Mesodermal cell (in vitro differentiated cells): ENCODE results near the gene CNOT1.
A peak's percentile ranks its signal among the peaks of the same experiment; 100 is the strongest.

Experiments used
- H3K27ac ChIP-seq: 2 replicates; pipeline ENCODE4 v1.7.0; 2013; ENCODE audit warnings: mild to moderate bottlenecking, low read depth, low read length, moderate library complexity; ENCODE audit not compliant: severe bottlenecking
- H3K36me3 ChIP-seq: 2 replicates; pipeline ENCODE4 v1.7.1; 2013; ENCODE audit warnings: mild to moderate bottlenecking, low read length, moderate library complexity; ENCODE audit not compliant: control insufficient read depth, insufficient read depth
- H3K4me1 ChIP-seq: one replicate; pipeline ENCODE4 v1.7.1; 2013; ENCODE audit warnings: mild to moderate bottlenecking, low read length; ENCODE audit not compliant: insufficient read depth, control insufficient read depth, poor library complexity, severe bottlenecking
- H3K4me3 ChIP-seq: 2 replicates; pipeline ENCODE4 v1.7.0; 2013; ENCODE audit warnings: low read length, control low read depth, mild to moderate bottlenecking; ENCODE audit not compliant: insufficient read depth, poor library complexity, severe bottlenecking; ENCODE audit errors: extremely low read depth
- H3K9me3 ChIP-seq: 2 replicates; pipeline ENCODE4 v1.7.1; 2013; ENCODE audit warnings: mild to moderate bottlenecking, low read length, moderate library complexity; ENCODE audit not compliant: control insufficient read depth
- WGBS, 2 experiments: methylation state at CpG; one replicate each; pipeline ENCODE4 v1.1.5; 2013; ENCODE audit warnings: missing lambda C conversion rate in 2 of 2; ENCODE audit not compliant: insufficient coverage in 2 of 2; 5-methylcytosine and 5-hydroxymethylcytosine counted together

Gene CNOT1

GRCh38 chr16:58518083-58518979 is 111.3 kb downstream of the CNOT1 start:
- Histone ChIP-seq H3K4me1 (peaks cover 3% of the 10 kb centered on the region), H3K36me3 (peaks cover 70% of the 10 kb centered on the region), H3K9me3 (no peaks in the 10 kb centered on the region), H3K4me3 (no peak overlapping the region), H3K27ac (no peak overlapping the region)
- 92 to 98% methylated on average over 7 of the region's 8 CpGs for WGBS, 2 experiments

GRCh38 chr16:58516768-58517107 is 112.9 kb downstream of the CNOT1 start:
- H3K4me3 ChIP-seq = no peak overlapping the region
- WGBS, 2 experiments = no CpG with 5 or more reads among the region's 4 CpGs
- H3K36me3 ChIP-seq = peaks cover 54% of the 10 kb centered on the region

GRCh38 chr16:58515871-58516767 is 113.5 kb downstream of the CNOT1 start:
- Histone ChIP-seq H3K4me1 (peaks cover 3% of the 10 kb centered on the region), H3K27ac (peak overlapping the region; percentile 57)

More at GRCh38 chr16:58516768-58517107, 112.9 kb downstream of the CNOT1 start:
- Histone ChIP-seq H3K4me1 (peaks cover 3% of the 10 kb centered on the region), H3K9me3 (no peaks in the 10 kb centered on the region), H3K27ac (no peak overlapping the region)

GRCh38 chr16:58515125-58515870 is 114.3 kb downstream of the CNOT1 start, which contains the start of gene SETD6:
SETD6 (plus strand) TSS chr16:58515517; CDS start chr16:58515538, 21 bp downstream.
- WGBS, 2 experiments = 2 to 3% methylated on average over 58 to 80 of the region's 80 CpGs
- no peaks in the 10 kb centered on the region for H3K9me3 ChIP-seq
- H3K4me3 ChIP-seq = peak within 1 kb of the TSS; percentile 62
- H3K27ac ChIP-seq = peak within 1 kb of the TSS; percentile 83
- peaks cover 39% of the 10 kb centered on the region for H3K36me3 ChIP-seq
- peaks cover 3% of the 10 kb centered on the region for H3K4me1 ChIP-seq

More at GRCh38 chr16:58515871-58516767, 113.5 kb downstream of the CNOT1 start:
- 19 to 24% methylated on average over 36 to 50 of the region's 66 CpGs for WGBS, 2 experiments
- Histone ChIP-seq H3K4me3 (peak overlapping the region; percentile 62), H3K36me3 (peaks cover 47% of the 10 kb centered on the region), H3K9me3 (no peaks in the 10 kb centered on the region)

- 80 to 89% methylated on average over 1 to 2 of the region's 3 CpGs for WGBS, 2 experiments
- H3K27ac ChIP-seq = no peak overlapping the region
- H3K36me3 ChIP-seq = peaks cover 25% of the 10 kb centered on the region
These were observed 115.8 kb downstream of the CNOT1 start for GRCh38 chr16:58513874-58514273.

GRCh38 chr16:58511933-58512815 is 117.5 kb downstream of the CNOT1 start:
- Histone ChIP-seq H3K9me3 (no peaks in the 10 kb centered on the region), H3K4me3 (no peak overlapping the region), H3K27ac (no peak overlapping the region), H3K4me1 (peaks cover 3% of the 10 kb centered on the region), H3K36me3 (peaks cover 15% of the 10 kb centered on the region)
- WGBS, 2 experiments = 18 to 35% methylated on average over 6 to 7 of the region's 17 CpGs

More at GRCh38 chr16:58513874-58514273, 115.8 kb downstream of the CNOT1 start:
- Histone ChIP-seq H3K9me3 (no peaks in the 10 kb centered on the region), H3K4me1 (peaks cover 3% of the 10 kb centered on the region), H3K4me3 (no peak overlapping the region)

GRCh38 chr16:58510776-58511628 is 118.6 kb downstream of the CNOT1 start:
- WGBS, 2 experiments = 93 to 95% methylated on average over 22 to 30 of the region's 30 CpGs
- Histone ChIP-seq H3K4me1 (no peaks in the 10 kb centered on the region), H3K4me3 (no peak overlapping the region), H3K9me3 (no peaks in the 10 kb centered on the region), H3K36me3 (peaks cover 4% of the 10 kb centered on the region), H3K27ac (no peak overlapping the region)

GRCh38 chr16:58510097-58510775 is 119.4 kb downstream of the CNOT1 start:
- Histone ChIP-seq H3K4me3 (no peak overlapping the region), H3K9me3 (no peaks in the 10 kb centered on the region), H3K4me1 (no peaks in the 10 kb centered on the region), H3K27ac (no peak overlapping the region), H3K36me3 (peaks cover 4% of the 10 kb centered on the region)
- WGBS, 2 experiments = 89 to 90% methylated on average over 11 to 18 of the region's 18 CpGs
